HepG2 (cell line): Measurements from ENCODE around the gene CBL. TPM values are rescaled to one million over a fixed set of nuclear protein-coding genes. Genes with fewer than 3 reads are reported as not detected.
A peak's percentile ranks its signal among the peaks of the same experiment; 100 is the strongest.

Source experiments
- ARNT ChIP-seq: fragments of 450-650 bp; IDR thresholded peaks from 2 replicates; pipeline ENCODE4 v1.6.1; 2017
- ARNT2 ChIP-seq: sonication (generic); formaldehyde crosslinking; IDR thresholded peaks from 2 replicates; pipeline ENCODE4 v1.8.0; 2022; ENCODE audit warnings: mild to moderate bottlenecking, low read depth, missing genetic modification reagents, moderate library complexity
- CBX1 ChIP-seq: IDR thresholded peaks from one replicate; pipeline ENCODE4 v1.6.1; 2016; ENCODE audit warnings: antibody characterized with exemption, low read depth
- DMAP1 ChIP-seq: IDR thresholded peaks from 2 replicates; pipeline ENCODE4 v1.6.1; 2016
- FIP1L1 ChIP-seq: fragments of 200-400 bp; formaldehyde crosslinking; IDR thresholded peaks from 2 replicates; pipeline ENCODE4 v1.6.1; 2018; ENCODE audit warnings: low read depth, mild to moderate bottlenecking, low read length, moderate library complexity, borderline replicate concordance; ENCODE audit not compliant: insufficient read depth
- FOSL1 ChIP-seq: sonication (generic); formaldehyde crosslinking; IDR thresholded peaks from 2 replicates; pipeline ENCODE4 v1.9.0; 2021; ENCODE audit warnings: missing genetic modification reagents, borderline replicate concordance
- FOXO1 ChIP-seq: sonication (generic); formaldehyde crosslinking; IDR thresholded peaks from 2 replicates; pipeline ENCODE4 v1.4.0; 2020; ENCODE audit warnings: missing genetic modification reagents
- HMG20A ChIP-seq: IDR thresholded peaks from 2 replicates; pipeline ENCODE4 v1.6.1; 2016; ENCODE audit warnings: borderline replicate concordance
- HMGXB3 ChIP-seq: sonication (generic); formaldehyde crosslinking; IDR thresholded peaks from 2 replicates; pipeline ENCODE4 v1.4.0; 2020; ENCODE audit warnings: missing genetic modification reagents, borderline replicate concordance
- HNRNPLL ChIP-seq: fragments of 200-400 bp; formaldehyde crosslinking; IDR thresholded peaks from 2 replicates; pipeline ENCODE4 v1.6.1; 2017; ENCODE audit warnings: mild to moderate bottlenecking, low read depth, low read length; ENCODE audit not compliant: poor library complexity, severe bottlenecking
- KLF16 ChIP-seq, 2 experiments: sonication (generic) in 1 of 2; formaldehyde crosslinking in 1 of 2; IDR thresholded peaks; 2 replicates each; pipeline versions ENCODE4 v1.6.1 to v1.8.0; 2016 to 2023; ENCODE audit warnings: missing genetic modification reagents in 2 of 2, missing compliant biosample characterization in 1 of 2
- MAFG ChIP-seq: sonication (generic); formaldehyde crosslinking; IDR thresholded peaks from 2 replicates; pipeline ENCODE4 v1.5.1; 2020; ENCODE audit warnings: mild to moderate bottlenecking, missing genetic modification reagents
- MXD4 ChIP-seq: IDR thresholded peaks from 2 replicates; pipeline ENCODE4 v1.6.1; 2016; ENCODE audit warnings: mild to moderate bottlenecking, missing biosample characterization, missing genetic modification reagents
- POLR2AphosphoS2 ChIP-seq: IDR thresholded peaks from 2 replicates; pipeline ENCODE4 v1.6.1; 2011; ENCODE audit warnings: low read depth, low read length, improper control_type of control experiment
- SRSF1 ChIP-seq: fragments of 200-400 bp; formaldehyde crosslinking; optimal IDR thresholded peaks from 2 replicates; pipeline ENCODE3; 2017; ENCODE audit warnings: mild to moderate bottlenecking, low read depth, low read length, moderate library complexity
- ZNF12 ChIP-seq: sonication (generic); formaldehyde crosslinking; IDR thresholded peaks from 2 replicates; pipeline ENCODE4 v1.5.0; 2020; ENCODE audit warnings: missing genetic modification reagents
- ZNF180 ChIP-seq: sonication (generic); formaldehyde crosslinking; IDR thresholded peaks from 2 replicates; pipeline ENCODE4 v1.4.0; 2020; ENCODE audit warnings: low read depth, missing genetic modification reagents, borderline replicate concordance
- ZNF296 ChIP-seq: sonication (generic); formaldehyde crosslinking; conservative IDR thresholded peaks from 2 replicates; pipeline ENCODE4 v1.5.0; 2020; ENCODE audit warnings: mild to moderate bottlenecking, missing genetic modification reagents
- ZNF331 ChIP-seq: sonication (generic); formaldehyde crosslinking; IDR thresholded peaks from 2 replicates; pipeline ENCODE4 v1.4.0; 2020; ENCODE audit warnings: missing genetic modification reagents
- ZNF484 ChIP-seq: sonication (generic); formaldehyde crosslinking; IDR thresholded peaks from 2 replicates; pipeline ENCODE4 v1.5.1; 2020; ENCODE audit warnings: mild to moderate bottlenecking, low read depth, missing genetic modification reagents, borderline replicate concordance
- ZNF557 ChIP-seq: sonication (generic); formaldehyde crosslinking; IDR thresholded peaks from 2 replicates; pipeline ENCODE4 v1.4.0; 2020; ENCODE audit warnings: missing genetic modification reagents
- ZZZ3 ChIP-seq: sonication (generic); formaldehyde crosslinking; IDR thresholded peaks from 2 replicates; pipeline ENCODE4 v1.4.0; 2020; ENCODE audit warnings: missing genetic modification reagents, mild to moderate bottlenecking, borderline replicate concordance
- polyA plus RNA-seq, 8 experiments: library from polyadenylated mRNA; depleted of rRNA in 3 of 8; stranded (reverse) in 7 of 8; unstranded in 1 of 8; fragments of >200 nt; fragmentation: Illumina TruSeq in 4 of 8; extraction: Trizol in 4 of 8; gene quantifications; 2 replicates each; pipeline versions ENCODE4 v1.2.1 to v1.2.3, GENCODE V29; 2011 to 2016; ENCODE audit warnings: low read depth in 4 of 8, missing spikeins in 1 of 8, mixed read lengths in 1 of 8; ENCODE audit not compliant: insufficient read depth in 1 of 8
- total RNA-seq, 5 experiments: library from RNA; depleted of rRNA; stranded (reverse); fragments of >200 nt; fragmentation: Illumina TruSeq; extraction: Trizol; gene quantifications; 2 replicates each; pipeline ENCODE4 v1.2.3, GENCODE V29; 2016; ENCODE audit warnings: low read depth in 1 of 5
- TF ChIP-seq, protein P1 (sequence below): sonication (generic); formaldehyde crosslinking; conservative IDR thresholded peaks from 2 replicates; pipeline ENCODE4 v1.4.0; 2020; ENCODE audit warnings: missing genetic modification reagents
- TF ChIP-seq, protein P2 (sequence below): sonication (generic); formaldehyde crosslinking; IDR thresholded peaks from 2 replicates; pipeline ENCODE4 v1.9.0; 2021; ENCODE audit warnings: missing genetic modification reagents, mild to moderate bottlenecking, borderline replicate concordance

CBL gene
- total and polyA plus RNA-seq, 2 of the 13 experiments (the other 11 are each of a cell fraction or from before 2014, with no cell fraction given): 6.6 to 7.4 TPM

DNA sequence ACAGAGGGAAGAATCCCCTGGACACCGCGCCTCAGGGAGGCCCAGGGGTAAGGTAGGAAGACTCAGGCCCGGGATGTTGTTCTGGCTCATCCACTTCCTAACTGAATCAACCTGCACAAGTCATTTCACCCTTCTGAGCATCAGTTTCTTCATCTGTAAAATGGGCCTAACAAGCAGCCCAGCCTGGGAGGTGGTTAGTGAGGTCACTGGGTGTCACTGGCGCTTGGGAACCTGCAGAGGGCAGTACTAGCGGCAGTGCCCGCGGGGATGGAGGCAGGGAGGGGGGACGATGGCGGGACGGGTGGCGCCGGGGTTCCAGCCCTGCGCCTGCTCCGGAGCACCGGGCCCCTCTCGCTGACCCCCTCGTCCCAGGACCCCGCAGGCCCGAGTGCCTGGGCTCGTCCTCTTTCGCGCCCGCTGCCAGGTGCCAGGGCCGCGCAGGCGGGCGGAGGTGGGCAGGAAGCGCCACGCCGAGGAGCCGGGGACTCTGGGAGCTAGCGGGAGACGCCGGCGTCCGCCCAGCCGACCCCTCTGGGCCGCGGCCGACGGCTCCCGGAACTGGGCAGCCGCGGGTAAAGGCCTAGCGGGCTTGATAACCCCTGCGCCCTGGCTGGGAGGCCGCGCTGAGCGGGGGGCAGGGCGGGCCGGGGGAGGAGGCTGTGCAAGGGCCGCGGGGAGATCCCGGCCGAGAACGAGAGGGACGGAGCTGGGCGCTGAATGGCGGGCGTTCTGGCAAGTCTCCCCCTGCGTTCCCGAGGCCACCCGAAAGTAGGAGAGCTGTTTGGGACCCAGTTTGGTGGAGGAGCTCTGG is 37.5 kb upstream of the CBL start, which contains the start of gene NLRX1 (continued):
- TF ChIP-seq SRSF1 (peak; percentile 45), POLR2AphosphoS2 (no peak), ARNT (no peak), CBX1 (peak; percentile 87), FOXO1 (CRISPR knock-in tag) (no peak), ZNF557 (CRISPR knock-in tag) (no peak), ZNF12 (CRISPR knock-in tag) (no peak), MAFG (CRISPR knock-in tag) (no peak), FIP1L1 (no peak), FOSL1 (CRISPR knock-in tag) (no peak), DMAP1 (CRISPR knock-in tag) (peak; percentile 63), ZNF296 (CRISPR knock-in tag) (no peak), HNRNPLL (peak; percentile 62), ZNF331 (CRISPR knock-in tag) (0 out of 2 replicates have a peak, but pooled peaks have one; percentile 11), HMGXB3 (CRISPR knock-in tag) (no peak), ZNF180 (CRISPR knock-in tag) (no peak), KLF16 (CRISPR knock-in tag; IDR thresholded peaks at IDR 0.05) (no peak; a peak in 1 of 4 replicates), ZZZ3 (CRISPR knock-in tag) (no peak), MXD4 (no peak), HMG20A (0 out of 2 replicates have a peak, but pooled peaks have one; percentile 27), ZNF484 (CRISPR knock-in tag) (no peak), ARNT2 (CRISPR knock-in tag) (peak; percentile 91; the same call in 1 of the 2 replicates)
- TF ChIP-seq, protein P1, sequence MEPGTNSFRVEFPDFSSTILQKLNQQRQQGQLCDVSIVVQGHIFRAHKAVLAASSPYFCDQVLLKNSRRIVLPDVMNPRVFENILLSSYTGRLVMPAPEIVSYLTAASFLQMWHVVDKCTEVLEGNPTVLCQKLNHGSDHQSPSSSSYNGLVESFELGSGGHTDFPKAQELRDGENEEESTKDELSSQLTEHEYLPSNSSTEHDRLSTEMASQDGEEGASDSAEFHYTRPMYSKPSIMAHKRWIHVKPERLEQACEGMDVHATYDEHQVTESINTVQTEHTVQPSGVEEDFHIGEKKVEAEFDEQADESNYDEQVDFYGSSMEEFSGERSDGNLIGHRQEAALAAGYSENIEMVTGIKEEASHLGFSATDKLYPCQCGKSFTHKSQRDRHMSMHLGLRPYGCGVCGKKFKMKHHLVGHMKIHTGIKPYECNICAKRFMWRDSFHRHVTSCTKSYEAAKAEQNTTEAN (CRISPR knock-in tag): 0 out of 2 replicates have a peak, but pooled peaks have one; percentile 27
- TF ChIP-seq, protein P2, sequence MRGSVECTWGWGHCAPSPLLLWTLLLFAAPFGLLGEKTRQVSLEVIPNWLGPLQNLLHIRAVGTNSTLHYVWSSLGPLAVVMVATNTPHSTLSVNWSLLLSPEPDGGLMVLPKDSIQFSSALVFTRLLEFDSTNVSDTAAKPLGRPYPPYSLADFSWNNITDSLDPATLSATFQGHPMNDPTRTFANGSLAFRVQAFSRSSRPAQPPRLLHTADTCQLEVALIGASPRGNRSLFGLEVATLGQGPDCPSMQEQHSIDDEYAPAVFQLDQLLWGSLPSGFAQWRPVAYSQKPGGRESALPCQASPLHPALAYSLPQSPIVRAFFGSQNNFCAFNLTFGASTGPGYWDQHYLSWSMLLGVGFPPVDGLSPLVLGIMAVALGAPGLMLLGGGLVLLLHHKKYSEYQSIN (CRISPR knock-in tag): no peak
